ENCODE measurements around the gene RANBP9.

DNA sequence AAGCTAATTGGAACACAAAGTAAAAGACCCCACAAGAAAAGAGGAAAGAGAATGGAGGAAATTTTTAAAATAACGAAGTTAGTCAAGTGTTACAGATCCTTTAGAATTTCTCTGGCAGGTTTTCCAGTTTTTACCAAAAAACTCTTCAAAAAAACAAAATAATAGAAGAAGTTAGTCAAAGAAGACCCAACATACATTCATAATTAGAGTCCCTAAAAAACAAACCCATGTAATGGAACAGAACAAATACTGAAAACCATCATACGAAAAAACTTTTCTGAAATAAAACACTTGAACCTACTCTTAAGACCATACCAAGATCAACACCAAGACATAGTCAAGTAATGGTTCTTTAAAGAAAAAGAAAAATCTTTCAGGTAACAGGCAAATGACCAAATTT is 31.6 kb downstream of the RANBP9 start:
- TF ChIP-seq GATA2 (IDR thresholded peaks at IDR 0.05; ENCODE audit: low read depth, low read length) (no peak), GATA3 (IDR thresholded peaks at IDR 0.05; ENCODE audit: low read depth, low read length) (no peak)

All from SH-SY5Y (cell line).